Superior temporal gyrus (tissue), 1 donor: Measurements from ENCODE around the gene NDC80.
A peak's percentile ranks its signal among the peaks of the same experiment; 100 is the strongest.
"Not testable (repeated sequence)": the region's sequence is repeated elsewhere in the genome, so short reads cannot be mapped to it uniquely, and the experiment has no call there.

Experiments
- DNase-seq: peaks from one replicate; pipeline ENCODE4 v3.0.0-alpha.2; 2016; ENCODE audit errors: extremely low spot score

NDC80 gene

DNA sequence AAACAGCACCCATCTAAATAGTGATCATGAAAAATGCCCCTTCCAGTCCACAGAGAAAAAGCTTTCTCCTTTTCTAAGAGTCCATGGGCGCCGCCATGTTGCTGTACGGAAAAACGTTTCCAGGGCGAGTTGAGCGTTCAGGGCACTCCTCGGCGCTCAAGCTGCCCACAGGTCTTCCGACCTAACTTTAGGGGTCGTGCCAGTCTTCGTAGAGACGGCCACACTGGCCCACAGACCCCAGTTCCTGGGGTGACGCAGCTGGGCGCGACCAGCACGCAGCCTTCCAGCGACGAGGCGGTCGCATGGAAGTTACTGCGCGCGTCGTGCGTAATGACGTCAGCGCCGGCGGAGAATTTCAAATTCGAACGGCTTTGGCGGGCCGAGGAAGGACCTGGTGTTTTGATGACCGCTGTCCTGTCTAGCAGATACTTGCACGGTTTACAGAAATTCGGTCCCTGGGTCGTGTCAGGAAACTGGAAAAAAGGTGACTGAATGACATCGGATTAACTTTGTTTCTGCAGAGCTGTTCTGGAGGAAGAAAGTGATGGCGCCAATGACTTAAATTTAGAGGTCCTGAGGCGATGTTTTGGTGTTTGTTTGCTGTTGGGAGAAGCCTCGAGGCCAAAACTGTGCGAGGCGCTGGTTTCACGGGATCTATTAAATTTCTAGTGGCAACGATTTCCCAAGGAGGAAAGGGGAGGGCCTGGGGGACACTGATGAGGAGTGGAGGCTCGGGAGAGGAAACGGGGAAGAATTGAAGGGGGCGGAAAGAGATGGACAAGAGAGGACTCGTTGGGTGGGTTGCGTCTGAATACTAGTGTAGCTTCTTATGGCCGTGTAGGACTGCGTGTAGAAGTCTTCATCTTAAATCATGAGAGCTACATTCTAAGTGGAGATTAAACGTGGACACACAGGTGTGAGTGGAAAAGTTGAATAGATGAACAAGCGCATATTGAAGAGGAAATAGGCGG is at the start of gene NDC80, which contains the start of gene METTL4:
Gene NDC80, plus strand, starts transcription at position 358 of the 971 bp plus-strand sequence. CDS start 1,429 bp downstream, outside the sequence.
Gene METTL4, minus strand, starts transcription at position 306 of the 971 bp plus-strand sequence. CDS start 4,289 bp downstream, outside the sequence.
- DNase-seq: peak; percentile 93

DNA sequence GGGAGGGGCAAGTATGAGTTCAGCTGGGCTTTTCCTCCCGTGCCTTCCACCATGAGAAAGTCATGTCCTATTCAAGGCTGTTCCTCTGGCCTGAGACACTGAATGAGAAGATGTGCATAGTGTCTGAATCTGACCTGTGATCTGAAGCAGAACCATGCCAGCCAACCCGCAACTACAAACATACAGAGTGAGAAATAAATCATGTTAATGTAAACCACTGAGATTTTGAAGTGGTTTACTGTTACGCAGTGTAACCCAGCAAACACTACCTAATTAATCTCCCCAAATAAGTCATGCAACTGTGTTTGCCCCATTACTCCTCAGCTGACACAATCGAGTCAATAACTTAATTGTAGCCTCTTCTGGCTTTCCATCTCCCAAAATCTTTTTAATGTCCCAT is 49.2 kb upstream of the NDC80 start:
- DNase-seq: no peak

DNA sequence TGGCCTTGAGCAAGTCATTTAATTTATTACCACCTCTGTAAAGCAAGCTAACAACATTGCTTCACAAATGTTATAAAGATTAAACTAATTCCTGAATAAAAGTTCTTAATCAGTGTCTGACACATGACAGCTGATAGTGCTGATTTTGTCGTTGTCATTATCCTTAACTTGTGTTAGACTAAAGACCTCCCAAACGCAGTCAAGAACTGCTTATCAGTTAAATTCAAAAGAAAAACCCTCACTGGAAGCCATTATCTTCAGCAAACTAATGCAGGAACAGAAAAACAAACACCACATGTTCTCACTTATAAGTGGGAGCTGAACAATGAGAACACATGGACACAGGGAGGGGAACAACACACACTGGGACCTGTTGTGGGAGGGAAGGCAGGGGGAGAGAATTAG is 46.6 kb upstream of the NDC80 start:
- DNase-seq: not testable (repeated sequence)

- DNase-seq: no peak
Observed at GRCh38 chr18:2526329-2526728, 45.0 kb upstream of the NDC80 start.

GRCh38 chr18:2529154-2529553 is 42.2 kb upstream of the NDC80 start:
- DNase-seq: no peak

DNA sequence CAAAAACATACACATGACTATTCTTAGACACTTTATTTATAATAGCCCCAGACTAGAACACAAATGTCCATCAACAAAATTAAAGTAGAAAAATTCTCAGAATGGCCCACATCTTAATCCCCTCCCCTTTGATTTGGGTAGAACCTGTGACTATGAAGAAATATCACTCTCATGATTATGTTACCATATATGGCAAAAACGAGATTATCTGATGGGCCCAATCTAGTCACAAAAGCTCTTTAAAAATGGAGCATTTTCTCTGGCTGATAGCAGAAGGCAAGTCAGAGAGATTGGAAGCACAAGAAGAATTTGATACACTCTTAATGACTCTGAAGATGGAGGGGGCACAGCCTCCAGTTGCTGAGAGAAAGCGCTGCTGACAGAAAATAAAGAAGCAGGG is 39.6 kb upstream of the NDC80 start:
- no peak for DNase-seq

DNA sequence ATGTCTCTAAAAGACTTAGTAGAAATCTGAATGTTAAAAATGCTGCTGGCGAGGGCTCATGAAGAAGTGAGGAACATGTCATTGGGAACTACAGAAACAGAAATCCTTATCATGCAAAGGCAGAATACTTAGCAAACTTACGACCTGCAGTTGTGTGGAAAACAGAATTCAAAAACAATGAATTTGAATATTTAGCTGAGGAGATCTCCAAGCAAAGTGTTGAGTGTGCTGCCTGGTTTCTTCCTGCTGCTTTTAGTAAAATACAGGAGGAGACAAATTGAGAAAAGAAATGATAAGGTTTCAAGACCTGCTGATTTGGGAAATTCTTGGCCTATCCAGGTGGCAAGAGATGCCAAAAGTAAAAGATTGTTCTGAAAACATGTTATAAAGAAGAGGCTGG is 38.6 kb upstream of the NDC80 start:
- no peak for DNase-seq

- DNase-seq: no peak
Observed at GRCh38 chr18:2534906-2535305, 36.5 kb upstream of the NDC80 start.

DNA sequence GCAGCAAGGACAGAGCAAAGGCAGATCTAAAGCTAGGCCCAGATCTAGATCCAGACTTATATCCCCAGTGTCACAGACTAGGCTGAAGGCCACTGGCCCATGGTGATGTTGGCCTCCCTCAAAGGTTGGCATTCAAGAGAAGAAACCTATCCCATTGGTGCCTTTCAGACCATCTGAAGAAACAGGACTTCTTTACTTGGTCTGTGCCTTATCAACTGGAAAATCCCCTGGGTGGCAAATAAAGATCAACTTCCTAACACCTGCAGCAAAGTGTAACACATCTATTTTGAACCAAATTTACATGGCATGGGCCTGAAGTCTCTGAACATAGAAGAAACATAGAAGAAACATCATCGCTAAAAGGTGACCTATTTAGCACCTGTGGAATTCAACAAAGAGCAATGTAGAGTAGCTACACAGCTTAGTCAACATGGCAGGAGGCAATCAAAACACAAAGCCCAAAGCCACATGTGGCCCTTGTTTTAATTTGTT is 35.9 kb upstream of the NDC80 start:
- no peak for DNase-seq

DNA sequence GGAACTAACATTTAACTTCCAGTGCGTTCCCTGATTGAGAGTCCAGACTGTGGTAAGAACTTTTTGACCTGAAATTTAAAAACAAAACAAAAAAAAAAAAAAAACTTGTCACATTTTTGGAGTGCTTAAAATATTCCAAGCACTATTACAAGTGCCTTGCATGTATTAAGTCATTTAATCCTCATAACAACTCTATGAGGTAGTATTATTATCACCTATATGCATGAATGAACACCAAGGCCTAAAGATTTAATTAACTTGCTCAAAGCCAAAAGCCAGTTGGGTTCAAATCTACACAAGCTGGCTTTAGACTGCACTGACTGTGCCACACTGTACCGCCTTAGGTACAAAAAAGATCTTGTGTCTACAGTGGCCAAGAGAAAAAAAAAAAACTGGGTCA is 35.3 kb upstream of the NDC80 start:
- no peak for DNase-seq

GRCh38 chr18:2536493-2536892 is 34.9 kb upstream of the NDC80 start:
- DNase-seq: no peak

- DNase-seq: peak; percentile 29
Observed at GRCh38 chr18:2537296-2537695, 34.1 kb upstream of the NDC80 start.

GRCh38 chr18:2538236-2538635 is 33.1 kb upstream of the NDC80 start:
- peak; percentile 43 for DNase-seq

GRCh38 chr18:2538844-2539243 is 32.5 kb upstream of the NDC80 start:
- DNase-seq: no peak

DNA sequence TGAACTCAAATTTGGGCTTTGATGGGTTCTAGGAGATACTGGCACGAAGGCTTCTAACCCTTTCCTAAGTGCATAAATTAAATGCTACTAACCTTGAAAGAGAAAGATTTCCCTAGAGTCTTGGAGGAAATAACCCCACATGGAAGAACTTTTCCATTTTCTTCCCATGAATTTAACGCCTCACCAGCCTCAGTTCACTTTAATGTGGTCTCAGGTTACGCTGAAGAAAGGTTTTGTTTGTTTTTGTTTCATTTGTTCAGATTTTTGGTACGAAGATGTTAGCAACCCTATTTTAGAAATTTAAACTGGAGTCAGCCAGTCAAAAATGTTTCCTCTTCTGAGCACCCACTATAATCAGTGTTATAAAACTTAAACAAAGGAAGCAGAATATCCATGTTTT is 30.8 kb upstream of the NDC80 start:
- no peak for DNase-seq

GRCh38 chr18:2541925-2542563 is 29.3 kb upstream of the NDC80 start:
- DNase-seq: peak; percentile 65

DNA sequence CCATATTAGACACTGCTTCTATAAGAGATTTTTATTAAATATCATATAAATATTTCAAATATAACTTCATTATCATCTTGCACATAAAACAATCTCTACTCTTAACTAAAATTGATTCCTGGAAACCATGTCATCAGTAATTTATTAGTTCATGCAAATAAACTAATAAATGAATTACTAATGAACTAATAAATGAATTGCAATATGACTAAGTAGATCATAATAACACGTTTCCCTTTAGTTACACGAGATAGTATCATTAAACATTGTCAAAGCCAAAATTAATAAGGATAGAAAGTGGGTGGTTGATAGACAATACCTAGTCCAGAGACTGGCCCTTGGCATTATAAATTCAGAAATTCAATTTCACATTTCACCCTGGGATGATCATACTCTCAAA is 26.2 kb upstream of the NDC80 start:
- no peak for DNase-seq

DNA sequence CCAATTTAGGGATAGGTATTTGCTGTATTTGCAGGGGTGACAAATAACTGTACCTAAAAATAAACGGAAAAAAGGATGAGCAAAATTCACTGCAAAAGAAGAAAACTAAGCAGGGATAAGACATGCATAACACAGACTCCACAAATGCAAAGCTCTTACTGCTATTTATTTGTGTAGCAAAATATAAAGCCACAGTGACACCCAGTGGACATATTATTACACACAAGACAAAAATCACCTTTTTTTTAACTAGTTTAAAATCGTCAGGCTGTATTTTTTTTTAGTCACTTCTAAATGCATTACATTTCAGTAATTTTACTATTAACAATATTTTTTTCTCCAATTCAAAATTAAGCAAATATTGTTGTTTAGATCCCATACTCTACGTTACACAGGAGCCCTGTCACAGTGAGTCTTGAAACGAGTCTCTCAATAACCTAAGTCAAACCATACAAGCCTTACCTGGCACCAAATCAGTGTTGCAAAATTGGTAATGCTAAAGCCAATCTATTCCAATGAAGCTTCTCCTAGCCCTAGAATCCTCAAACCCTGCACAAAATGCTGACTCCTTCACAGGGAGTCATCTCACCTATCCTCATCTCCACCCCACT is 23.8 kb upstream of the NDC80 start:
- peak; percentile 82 for DNase-seq

DNA sequence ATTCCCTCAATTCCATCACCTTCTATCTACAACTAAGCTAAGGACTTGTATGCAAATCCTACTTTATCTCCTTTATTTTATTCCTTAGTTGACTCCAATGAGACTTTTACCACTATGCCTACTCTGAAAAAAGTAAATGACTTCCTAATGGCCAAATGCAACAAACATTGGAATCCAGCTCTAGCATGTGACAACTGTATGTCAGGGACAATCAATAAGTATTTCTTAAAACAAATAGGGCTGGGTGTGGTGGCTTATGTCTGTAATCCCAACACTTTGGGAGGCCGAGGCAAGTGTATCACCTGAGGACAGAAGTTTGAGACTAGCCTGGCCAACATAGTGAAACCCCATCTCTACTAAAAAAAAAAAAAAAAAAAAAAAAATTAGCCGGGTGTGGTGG is 21.9 kb upstream of the NDC80 start:
- no peak for DNase-seq

DNA sequence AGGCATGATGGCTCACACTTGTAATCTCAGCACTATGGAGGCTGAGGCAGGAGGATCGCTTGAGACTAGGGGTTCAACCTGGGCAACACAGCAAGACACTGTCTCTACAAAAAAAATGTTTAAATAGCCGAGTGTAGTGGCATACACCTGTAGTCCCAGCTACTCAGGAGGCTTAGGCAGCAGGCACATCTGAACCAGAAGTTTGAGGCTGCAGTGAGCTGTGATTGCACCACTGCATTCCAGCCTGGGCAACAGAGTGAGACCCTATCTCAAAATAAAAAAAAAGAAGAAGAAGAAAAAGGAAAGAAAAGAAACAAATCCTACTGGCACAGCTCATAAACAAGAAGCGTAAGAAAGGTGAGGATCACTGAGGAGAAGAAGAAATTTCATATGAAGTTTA is 19.9 kb upstream of the NDC80 start:
- DNase-seq: no peak

DNA sequence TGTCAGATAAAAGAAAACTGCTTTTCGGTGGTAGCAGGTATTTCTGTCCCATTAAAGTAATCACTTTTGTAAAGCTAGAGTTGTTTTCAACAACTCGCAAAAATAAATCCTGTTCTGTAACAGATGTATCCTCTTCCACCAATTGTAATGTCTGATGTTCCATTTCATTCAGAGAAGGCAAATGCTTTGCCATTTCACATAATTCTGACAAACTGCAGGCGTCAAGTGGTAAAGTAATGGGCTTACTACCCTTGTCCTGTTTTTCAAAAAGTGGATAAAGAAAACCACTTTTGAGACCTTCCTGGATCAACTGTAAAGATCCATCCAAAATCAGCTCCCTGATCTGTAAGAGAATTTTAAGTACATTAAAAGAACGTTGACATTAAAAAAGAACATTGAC is 16.7 kb upstream of the NDC80 start:
- DNase-seq: no peak

DNA sequence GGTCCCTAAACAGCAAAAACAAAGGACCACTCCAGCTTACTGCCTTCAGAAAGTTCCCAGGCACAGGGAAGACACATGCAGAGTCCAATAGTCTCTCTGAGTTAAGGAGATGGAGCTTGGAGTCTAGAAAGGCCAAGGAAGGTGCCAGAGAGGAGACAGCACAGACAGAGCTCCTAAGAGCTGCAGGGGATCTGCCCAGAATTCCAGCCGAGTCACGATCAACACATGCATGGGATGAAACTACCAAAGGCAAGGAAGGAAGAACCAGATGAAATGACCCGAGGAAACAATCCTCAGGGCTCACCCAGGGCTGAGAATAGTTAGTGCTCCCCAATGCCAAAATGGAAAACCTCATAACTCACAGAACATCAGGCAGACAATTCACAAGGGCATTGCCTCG is 15.5 kb upstream of the NDC80 start:
- no peak for DNase-seq
